Measurements from ENCODE around the gene LIX1. TPM values are rescaled to one million over a fixed set of nuclear protein-coding genes. Genes with fewer than 3 reads are reported as not detected.

The LIX1 gene
- total and polyA plus RNA-seq, 2 of the 13 experiments (the other 11 are each of a cell fraction or from before 2014, with no cell fraction given), result not detected

DNA sequence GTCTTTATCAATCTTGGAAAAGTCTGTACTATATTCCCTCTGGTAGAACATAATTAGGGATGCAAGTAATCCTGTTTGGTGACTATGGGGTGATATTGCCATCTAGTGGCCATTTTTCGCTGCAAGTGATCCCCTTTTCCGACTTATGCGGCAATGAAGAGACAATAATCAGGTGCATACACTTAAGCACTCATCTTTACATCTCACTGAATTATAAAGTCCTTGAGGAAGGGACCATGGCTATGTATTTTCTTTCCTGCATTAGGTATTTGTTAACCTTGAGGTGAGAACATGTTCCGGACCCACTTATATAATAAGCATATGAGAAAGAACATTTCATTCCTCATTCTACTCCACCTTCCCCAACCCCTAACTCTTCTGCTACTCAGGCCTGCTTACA is 19.6 kb upstream of the LIX1 start (continued):
- TF ChIP-seq, protein P1, sequence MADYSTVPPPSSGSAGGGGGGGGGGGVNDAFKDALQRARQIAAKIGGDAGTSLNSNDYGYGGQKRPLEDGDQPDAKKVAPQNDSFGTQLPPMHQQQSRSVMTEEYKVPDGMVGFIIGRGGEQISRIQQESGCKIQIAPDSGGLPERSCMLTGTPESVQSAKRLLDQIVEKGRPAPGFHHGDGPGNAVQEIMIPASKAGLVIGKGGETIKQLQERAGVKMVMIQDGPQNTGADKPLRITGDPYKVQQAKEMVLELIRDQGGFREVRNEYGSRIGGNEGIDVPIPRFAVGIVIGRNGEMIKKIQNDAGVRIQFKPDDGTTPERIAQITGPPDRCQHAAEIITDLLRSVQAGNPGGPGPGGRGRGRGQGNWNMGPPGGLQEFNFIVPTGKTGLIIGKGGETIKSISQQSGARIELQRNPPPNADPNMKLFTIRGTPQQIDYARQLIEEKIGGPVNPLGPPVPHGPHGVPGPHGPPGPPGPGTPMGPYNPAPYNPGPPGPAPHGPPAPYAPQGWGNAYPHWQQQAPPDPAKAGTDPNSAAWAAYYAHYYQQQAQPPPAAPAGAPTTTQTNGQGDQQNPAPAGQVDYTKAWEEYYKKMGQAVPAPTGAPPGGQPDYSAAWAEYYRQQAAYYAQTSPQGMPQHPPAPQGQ (CRISPR knock-in tag; IDR thresholded peaks at IDR 0.05; ENCODE audit: borderline replicate concordance), result no peak
- TF ChIP-seq IRF2 (CRISPR knock-in tag; IDR thresholded peaks at IDR 0.05) (0 out of 2 replicates have a peak, but pooled peaks have one; percentile 37), SMC3 (IDR thresholded peaks at IDR 0.05; ENCODE audit: low read length) (peak; percentile 77), SOX6 (IDR thresholded peaks at IDR 0.05) (no peak), SOX6 (CRISPR knock-in tag; IDR thresholded peaks at IDR 0.05) (no peak), MIXL1 (CRISPR knock-in tag; IDR thresholded peaks at IDR 0.05) (peak; percentile 50; the same call in 1 of the 2 replicates), CTCF (CRISPR knock-in tag; IDR thresholded peaks at IDR 0.05) (peak; percentile 83), ZNF644 (CRISPR knock-in tag; IDR thresholded peaks at IDR 0.05; ENCODE audit: low read depth) (no peak), RBFOX2 (IDR thresholded peaks at IDR 0.05; ENCODE audit: low read depth, low read length) (0 out of 2 replicates have a peak, but pooled peaks have one; percentile 32), ZNF850 (CRISPR knock-in tag; conservative IDR thresholded peaks at IDR 0.05) (no peak), ZNF782 (CRISPR knock-in tag; IDR thresholded peaks at IDR 0.05; ENCODE audit: borderline replicate concordance) (no peak), SMAD1 (CRISPR knock-in tag; IDR thresholded peaks at IDR 0.05; ENCODE audit: borderline replicate concordance, low read depth) (no peak)
- TF ChIP-seq, protein P2, sequence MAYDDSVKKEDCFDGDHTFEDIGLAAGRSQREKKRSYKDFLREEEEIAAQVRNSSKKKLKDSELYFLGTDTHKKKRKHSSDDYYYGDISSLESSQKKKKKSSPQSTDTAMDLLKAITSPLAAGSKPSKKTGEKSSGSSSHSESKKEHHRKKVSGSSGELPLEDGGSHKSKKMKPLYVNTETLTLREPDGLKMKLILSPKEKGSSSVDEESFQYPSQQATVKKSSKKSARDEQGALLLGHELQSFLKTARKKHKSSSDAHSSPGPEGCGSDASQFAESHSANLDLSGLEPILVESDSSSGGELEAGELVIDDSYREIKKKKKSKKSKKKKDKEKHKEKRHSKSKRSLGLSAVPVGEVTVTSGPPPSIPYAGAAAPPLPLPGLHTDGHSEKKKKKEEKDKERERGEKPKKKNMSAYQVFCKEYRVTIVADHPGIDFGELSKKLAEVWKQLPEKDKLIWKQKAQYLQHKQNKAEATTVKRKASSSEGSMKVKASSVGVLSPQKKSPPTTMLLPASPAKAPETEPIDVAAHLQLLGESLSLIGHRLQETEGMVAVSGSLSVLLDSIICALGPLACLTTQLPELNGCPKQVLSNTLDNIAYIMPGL (CRISPR knock-in tag; IDR thresholded peaks at IDR 0.05; ENCODE audit: borderline replicate concordance in 1 of 2, low read depth in 1 of 2), result 0 out of 4 replicates have a peak, but pooled peaks have one; percentile 25 to 27
